Left ventricle myocardium superior (tissue), 1 donor: ENCODE measurements around the gene CSH1. TPM values are rescaled to one million over a fixed set of nuclear protein-coding genes. Genes with fewer than 3 reads are reported as not detected.
A peak's percentile ranks its signal among the peaks of the same experiment; 100 is the strongest.
"Not testable (repeated sequence)": the region's sequence is repeated elsewhere in the genome, so short reads cannot be mapped to it uniquely, and the experiment has no call there.

ENCODE experiments used
- ATAC-seq: fragments of 200-7000 bp; cut with Tn5 transposase; one replicate; pipeline ENCODE4 v1.9.1; 2020; ENCODE audit warnings: mild to moderate bottlenecking, moderate library complexity
- DNase-seq: peaks from one replicate; pipeline ENCODE4 v3.0.0-alpha.2; 2020
- intact Hi-C: fragments of 100-400 bp; cut with micrococcal nuclease; formaldehyde crosslinking; loops from one replicate; pipeline ENCODE4 v1.11.0; 2022
- long read RNA-seq: library from polyadenylated mRNA; unstranded; transcript quantifications from one replicate; pipeline ENCODE4 v2.0.0, GENCODE V29; 2021
- total RNA-seq: library from RNA; stranded (reverse); fragmentation: NEBNext Ultra II Directional; extraction: Animal tissue kit (Norgen Biotek cat#: 25700); gene quantifications from one replicate; pipeline ENCODE4 v1.2.1, GENCODE V29; 2021
- donor health status: DM: no; HTN: yes; CAD: no; lungs with severe emphysema.

The CSH1 gene
- not detected for total RNA-seq
- long read RNA-seq = 0 reads

DNA sequence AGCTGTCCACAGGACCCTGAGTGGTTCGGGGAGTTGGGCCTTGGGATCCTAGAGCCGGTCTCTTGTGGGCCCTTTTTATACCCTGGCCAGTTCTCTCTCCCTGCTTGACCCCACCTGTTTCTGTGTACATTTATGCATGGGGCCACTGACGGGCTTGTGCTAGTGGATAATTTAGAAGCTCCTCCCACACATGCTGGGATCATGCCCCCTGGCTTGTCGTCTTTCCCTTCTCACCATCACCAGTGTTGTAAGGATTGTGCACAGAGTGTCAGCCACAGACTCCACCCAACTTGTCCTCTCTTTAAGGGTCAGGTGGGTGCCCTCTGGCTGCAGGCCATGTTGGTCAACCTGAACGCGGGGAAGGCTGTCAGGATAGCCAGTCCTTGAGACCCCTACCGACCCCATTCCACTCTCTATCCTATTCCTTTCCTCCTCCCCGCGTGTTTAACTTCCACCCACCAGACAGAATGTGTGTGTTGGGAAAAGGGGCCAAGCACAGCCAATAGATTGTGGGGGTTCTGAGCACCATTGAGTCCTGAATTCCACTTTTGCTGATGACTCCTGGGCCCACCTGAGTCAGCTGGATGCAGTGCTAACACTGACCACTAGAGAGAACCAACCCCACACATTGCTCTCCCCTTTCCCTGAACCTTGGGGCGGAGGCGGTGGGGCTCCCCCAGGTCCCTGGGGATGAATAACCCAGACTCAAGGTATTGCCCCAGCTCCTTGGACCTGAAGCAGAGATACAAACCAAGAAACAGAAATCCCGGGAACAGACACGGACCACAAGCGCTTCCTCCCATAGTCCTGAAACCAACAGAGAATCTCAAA lies at the start of gene CSH1:
CSH1 (minus strand) TSS at position 51 of the 831 bp plus-strand sequence. CDS start 63 bp downstream, outside the sequence.
- ATAC-seq, DNase-seq, intact Hi-C loops: not testable (repeated sequence)

DNA sequence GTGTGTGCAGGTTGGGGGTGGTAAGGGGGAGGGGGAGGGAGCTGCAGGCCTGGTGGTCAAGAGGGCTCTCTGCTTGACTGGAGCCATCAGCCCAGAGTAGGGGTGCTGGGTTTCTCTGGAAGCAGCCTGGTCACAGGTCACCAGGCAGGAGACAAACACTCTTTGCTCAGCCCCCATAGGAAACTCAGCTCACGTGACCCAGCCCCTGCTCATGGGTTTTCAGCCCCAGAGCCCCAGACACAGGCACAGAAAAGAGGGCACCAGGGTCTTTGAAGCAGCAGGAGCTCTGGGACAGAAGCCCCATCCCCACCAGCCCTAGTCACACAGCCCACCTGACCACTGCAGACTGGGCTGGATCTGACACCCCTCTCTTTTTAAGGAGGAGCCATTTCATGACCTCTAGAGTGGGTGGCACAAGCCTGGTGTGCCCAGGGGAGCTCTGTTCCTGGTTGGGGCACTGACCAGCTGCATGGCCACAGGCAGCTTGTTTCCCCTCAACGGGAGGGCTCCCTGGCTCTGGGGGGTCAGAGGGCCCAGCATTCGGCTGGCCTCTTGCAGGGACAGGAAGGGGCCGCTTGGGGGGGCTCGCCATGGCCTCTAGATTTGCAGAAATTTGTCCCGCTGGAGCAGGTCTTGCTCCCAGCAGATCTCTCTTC lies 49.5 kb upstream of the CSH1 start:
- DNase-seq (no peak), ATAC-seq (no peak)
- intact Hi-C loops = no loop called here

DNA sequence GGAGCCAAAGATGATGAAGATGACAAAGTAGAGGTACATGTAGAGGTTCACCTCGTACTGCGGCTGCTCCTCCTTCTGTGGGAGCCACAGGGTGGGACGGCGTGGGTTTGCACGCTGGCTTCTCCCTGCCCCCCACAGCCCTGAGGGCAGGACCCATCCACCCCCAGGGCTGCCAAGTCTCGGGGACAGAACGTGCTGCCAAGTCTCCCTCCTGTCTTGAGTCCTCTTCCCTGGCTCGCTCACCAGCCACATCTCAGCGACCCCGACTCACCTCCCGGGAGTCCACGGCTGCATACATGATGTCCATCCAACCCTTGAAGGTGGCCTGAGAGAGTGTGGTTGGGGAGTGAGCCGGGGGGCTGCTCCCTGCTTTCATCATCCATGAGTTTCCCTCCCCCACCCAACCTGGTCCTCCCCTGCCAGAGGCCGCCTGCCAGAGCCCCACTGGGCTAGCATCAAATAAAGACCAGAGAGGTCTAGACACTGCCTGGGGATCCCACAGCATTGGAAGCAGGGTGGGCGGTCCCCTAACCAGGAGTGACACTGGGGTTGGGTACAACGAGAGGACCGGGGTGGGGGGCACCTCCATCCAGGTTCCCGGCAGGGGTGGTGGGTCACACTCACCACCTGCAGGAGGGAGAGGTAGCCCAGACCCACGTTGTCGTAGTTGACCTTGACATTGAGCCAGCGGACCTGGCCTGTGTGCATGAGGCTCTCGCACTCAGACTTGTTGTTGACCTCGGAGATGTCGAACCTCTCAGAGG lies 48.5 kb upstream of the CSH1 start:
- ATAC-seq = no peak
- DNase-seq = no peak
- intact Hi-C loops = no loop called here

DNA sequence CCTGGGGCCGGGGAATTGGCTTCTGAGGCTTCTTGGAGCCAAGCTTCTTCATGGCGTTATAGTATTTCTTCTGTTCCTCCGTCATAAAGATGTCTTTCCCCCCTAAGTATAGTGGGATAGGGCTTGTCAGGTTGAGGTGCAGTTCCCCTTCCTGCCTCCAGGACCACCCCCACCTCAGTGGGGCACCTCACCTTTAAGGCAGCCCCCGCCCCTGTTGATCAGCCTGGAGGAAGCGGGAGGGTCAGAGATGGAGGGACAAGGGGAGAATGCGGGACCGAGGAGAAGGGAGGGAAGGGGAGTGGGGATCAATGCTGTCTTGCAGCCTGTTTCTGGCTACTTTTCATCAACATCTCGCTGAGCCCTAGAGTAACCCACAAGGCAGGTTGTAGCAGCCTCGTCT lies 47.4 kb upstream of the CSH1 start:
- DNase-seq = no peak
- no peak for ATAC-seq
- intact Hi-C loops = no loop called here

GRCh38 chr17:63942309-63942985 lies 46.1 kb upstream of the CSH1 start:
- DNase-seq = no peak
- no peak for ATAC-seq
- intact Hi-C loops = no loop called here

- DNase-seq = no peak
- no peak for ATAC-seq
These were observed 45.4 kb upstream of the CSH1 start for GRCh38 chr17:63941751-63942150.

DNA sequence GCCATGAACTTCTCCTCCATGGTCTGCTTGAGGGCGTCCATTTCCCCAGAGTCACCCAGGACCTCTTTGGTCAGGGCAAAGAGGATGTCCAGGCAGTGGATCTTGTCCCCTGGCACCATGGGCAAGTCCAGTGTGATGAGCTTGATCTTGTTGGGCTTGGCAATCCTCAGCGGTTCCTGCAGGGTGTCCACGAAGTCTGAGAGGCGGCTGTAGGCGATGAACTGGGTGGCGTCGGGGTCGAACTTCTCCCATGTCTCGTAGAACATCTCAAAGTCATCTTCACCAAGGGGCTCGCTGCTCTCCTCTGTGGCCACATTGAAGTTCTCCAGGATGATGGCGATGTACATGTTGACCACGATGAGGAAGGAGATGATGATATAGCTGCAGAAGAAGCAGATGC lies 44.8 kb upstream of the CSH1 start:
- intact Hi-C loops = no loop called here
- DNase-seq = no peak
- no peak for ATAC-seq

More at GRCh38 chr17:63941751-63942150, 45.4 kb upstream of the CSH1 start:
- intact Hi-C loops = no loop called here

GRCh38 chr17:63940584-63940983 lies 44.2 kb upstream of the CSH1 start:
- intact Hi-C loops = no loop called here
- DNase-seq = no peak

DNA sequence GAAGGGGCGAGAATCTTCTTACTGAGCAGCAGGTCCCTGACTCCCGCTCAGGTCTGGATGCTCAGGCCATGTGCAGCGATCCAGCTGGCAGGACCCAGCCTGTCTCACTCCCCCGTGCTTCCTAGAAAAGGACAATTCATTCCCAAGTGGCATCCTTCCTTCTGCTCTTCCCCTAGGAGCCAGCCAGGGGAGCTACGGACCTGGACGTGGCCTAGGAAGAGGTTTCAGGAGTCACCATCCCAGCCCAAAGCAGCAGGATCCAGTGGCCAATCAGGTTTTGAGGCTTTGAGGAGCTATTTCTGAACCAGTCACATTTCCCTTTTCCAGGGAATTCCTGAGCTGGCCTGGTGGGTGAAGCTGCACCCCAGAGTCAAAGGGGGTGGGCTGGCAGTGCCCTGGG lies 43.5 kb upstream of the CSH1 start:
- no peak for ATAC-seq
- no peak for DNase-seq
- intact Hi-C loops = no loop called here

More at GRCh38 chr17:63940584-63940983, 44.2 kb upstream of the CSH1 start:
- ATAC-seq = no peak

- no peak for ATAC-seq
- DNase-seq = no peak
- intact Hi-C loops = no loop called here
These were observed 43.0 kb upstream of the CSH1 start for GRCh38 chr17:63939401-63939800.

GRCh38 chr17:63937920-63938319 lies 41.5 kb upstream of the CSH1 start:
- DNase-seq = no peak
- no peak for ATAC-seq
- intact Hi-C loops = no loop called here

- ATAC-seq (no peak), DNase-seq (no peak)
- intact Hi-C loops = no loop called here
These were observed 40.9 kb upstream of the CSH1 start for GRCh38 chr17:63937319-63937718.

DNA sequence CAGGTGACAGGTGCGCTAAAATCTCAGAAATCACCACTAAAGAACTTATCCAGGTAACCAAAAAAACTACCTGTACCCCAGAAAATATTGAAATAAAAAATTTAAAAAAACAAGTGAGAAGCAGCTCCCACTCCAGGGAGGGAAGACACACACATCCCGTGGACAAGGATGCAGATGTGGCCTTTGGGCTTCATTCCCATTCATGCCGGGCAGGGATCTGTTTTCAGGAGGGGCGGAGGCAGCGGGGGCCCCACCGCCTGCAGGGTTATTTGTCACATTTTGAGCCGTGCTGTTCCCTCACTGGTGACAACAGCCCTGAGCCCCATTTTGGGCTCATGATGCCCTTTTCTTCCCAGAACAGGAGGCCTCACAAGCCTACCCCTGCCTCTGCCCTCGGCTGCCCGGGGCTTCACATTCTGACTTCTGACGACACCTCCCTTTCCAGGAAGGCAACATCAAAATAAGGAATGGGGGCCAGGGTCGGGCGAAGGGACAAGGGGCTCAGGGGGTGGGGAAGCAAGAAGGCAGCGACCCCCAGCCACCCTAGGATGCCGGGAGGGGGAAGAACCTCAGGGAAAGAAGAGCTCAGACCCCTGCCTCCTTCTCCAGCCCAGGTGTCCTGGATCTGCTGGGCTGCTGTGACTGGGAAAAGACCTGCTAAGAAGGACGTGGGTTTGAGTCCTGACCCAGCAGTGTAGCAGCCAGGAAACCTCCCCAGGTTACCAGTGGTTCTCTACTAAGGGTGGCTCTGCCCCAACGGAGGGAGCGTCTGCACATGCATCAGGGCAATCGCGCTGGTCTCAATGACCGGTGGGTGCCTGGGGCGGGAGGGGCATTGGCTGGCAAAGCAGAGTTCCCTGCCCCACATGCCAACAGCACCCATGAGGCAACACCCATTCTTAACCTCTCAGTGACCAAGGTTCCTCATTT lies 38.1 kb upstream of the CSH1 start:
- intact Hi-C loops = no loop called here
- ATAC-seq (no peak), DNase-seq (no peak)

DNA sequence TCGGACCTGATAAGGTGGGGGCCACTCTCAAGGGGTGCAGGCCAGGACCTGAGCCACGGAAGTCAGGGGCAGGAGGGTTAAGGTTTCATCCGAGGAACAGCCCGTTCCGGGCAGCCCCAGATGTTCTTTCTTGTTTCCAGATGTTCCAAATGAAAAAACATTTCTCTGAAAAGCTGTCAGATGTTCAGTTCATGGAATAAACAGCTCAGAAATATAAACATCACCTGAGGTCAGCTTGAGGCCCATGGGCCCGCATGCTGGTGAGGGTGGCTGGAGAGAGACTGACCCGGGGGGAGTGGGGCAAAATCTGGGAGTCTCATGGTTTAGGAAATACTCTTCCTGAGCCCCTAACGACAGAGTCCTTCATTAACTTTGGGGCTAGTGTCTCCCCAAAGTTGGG lies 37.2 kb upstream of the CSH1 start:
- intact Hi-C loops = no loop called here
- ATAC-seq (no peak), DNase-seq (no peak)

DNA sequence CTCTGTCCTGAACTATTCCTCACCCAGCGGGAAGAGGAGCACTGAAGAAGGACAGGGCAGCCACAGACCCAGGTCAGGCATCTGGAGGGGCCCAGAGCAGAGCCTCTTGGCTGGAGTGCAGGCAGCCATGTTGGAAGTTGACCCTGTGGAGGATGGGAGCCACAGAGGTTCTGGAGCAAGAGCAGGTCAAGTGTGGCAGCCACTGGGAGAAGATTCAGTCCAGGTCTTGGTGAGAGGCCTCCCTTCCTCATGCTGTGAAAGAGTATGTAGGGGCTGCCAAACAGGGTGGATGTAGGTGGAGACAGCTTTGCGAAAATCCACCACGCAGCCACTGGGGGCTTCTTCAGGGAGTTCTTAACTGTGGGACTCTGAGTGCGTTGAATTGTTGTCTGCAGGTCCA lies 36.3 kb upstream of the CSH1 start:
- DNase-seq (no peak), ATAC-seq (no peak)
- intact Hi-C loops = no loop called here

DNA sequence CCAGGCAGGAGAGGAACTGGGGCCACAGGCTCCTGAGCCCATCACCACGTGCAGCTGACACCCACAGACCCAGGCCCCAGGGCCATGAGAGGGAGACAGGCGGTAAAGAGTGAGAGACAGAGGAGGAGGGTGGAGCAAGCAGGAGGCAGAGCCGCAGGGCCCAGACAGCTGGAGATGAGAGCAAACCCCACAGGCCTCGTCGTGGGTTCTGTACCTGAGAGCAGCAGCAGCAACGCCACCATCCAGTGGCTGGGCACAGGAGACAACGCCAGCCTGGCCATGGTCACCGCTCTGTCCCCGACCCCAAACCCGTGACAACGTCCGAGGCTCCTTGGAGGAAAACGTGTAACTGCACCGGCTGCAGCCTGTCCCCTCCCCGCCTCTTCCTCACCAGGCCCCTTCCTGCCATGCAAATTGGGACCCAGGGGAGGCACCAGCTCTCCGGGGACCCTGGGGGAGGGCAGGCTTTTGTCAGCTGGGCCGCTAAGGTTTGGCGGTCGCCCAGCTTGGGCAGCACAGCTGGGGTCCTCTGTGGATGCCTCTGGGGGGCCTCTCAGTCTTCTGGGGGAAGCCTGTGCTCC lies 35.7 kb upstream of the CSH1 start, which contains the start of gene CD79B:
CD79B (minus strand) TSS at position 351 of the 581 bp plus-strand sequence; CDS start at position 281, 70 bp downstream.
- DNase-seq (no peak), ATAC-seq (peak; percentile 18)
- intact Hi-C loops = no loop called here

DNA sequence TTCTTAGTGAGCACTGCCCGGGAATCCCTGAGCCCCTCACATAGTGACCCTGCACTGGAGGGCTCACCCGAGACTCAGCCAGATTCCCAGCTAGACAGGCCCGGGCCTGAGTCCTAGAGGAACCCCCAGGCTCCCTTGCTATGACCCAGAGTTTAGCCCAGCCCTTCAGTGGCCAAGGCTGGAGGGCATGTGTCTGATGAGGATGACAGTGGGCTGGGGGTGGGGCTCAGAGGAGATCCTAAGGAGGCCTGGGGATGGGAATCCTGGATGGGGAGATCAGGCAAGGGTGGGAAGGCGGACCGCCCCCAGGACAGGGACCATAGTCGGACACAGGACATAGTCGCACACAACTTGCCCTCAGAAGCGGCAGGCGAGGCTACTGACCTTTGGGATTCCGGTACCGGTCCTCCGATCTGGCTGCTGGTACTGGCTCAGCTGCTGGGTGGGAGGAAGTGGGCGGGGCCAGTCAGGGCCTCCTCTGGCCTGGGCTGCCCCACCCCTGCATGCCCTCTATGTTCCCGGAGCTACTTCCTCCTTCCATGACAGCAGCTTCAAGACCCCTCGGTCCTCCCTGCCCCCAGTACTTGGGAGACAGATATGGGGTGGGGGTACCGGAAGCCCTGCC lies 34.7 kb upstream of the CSH1 start:
- DNase-seq (peak; percentile 82), ATAC-seq (peak; percentile 86)
- intact Hi-C loops = no loop called here
